Naive B cell (primary cell): ENCODE data around the gene GTF2I. TPM values are rescaled to one million over a fixed set of nuclear protein-coding genes. Genes with fewer than 3 reads are reported as not detected.
"Not testable (repeated sequence)": the region's sequence is repeated elsewhere in the genome, so short reads cannot be mapped to it uniquely, and the experiment has no call there.

Experiments
- ATAC-seq, 2 donors: fragments of 150-1000 bp; cut with Tn5 transposase; 2 replicates each; pipeline ENCODE4 v1.10.0; 2021; ENCODE audit warnings: low read depth in 2 of 2, mild to moderate bottlenecking in 2 of 2, moderate library complexity in 2 of 2
- DNase-seq: peaks from one replicate; pipeline ENCODE4 v3.0.0; 2022
- H3K27ac Mint-ChIP-seq, 6 donors: one replicate each; pipeline ENCODE4 v1.8.0; 2020 to 2022; ENCODE audit warnings: mild to moderate bottlenecking in 6 of 6, mixed read lengths in 6 of 6, moderate library complexity in 5 of 6, inconsistent platforms in 2 of 6
- H3K27me3 Mint-ChIP-seq, 3 donors: one replicate each; pipeline ENCODE4 v1.8.0; 2021 to 2022; ENCODE audit warnings: mixed read lengths in 3 of 3, mild to moderate bottlenecking in 1 of 3
- H3K36me3 Mint-ChIP-seq, 2 donors: one replicate each; pipeline ENCODE4 v1.8.0; 2020 to 2022; ENCODE audit warnings: mixed read lengths in 2 of 2, inconsistent platforms in 1 of 2, mild to moderate bottlenecking in 1 of 2
- H3K4me1 Mint-ChIP-seq, 3 donors: one replicate each; pipeline ENCODE4 v1.8.0; 2020 to 2022; ENCODE audit warnings: mixed read lengths in 3 of 3, inconsistent platforms in 1 of 3, mild to moderate bottlenecking in 1 of 3, moderate library complexity in 1 of 3
- H3K4me3 Mint-ChIP-seq, 8 donors: one replicate each; pipeline ENCODE4 v1.8.0; 2020 to 2022; ENCODE audit warnings: mild to moderate bottlenecking in 8 of 8, mixed read lengths in 8 of 8, moderate library complexity in 8 of 8, inconsistent platforms in 2 of 8
- H3K9me3 Mint-ChIP-seq, 7 donors: one replicate each; pipeline ENCODE4 v1.8.0; 2020 to 2022; ENCODE audit warnings: mixed read lengths in 7 of 7, mild to moderate bottlenecking in 5 of 7, inconsistent platforms in 2 of 7, moderate library complexity in 1 of 7
- polyA plus RNA-seq, 6 donors: library from polyadenylated mRNA; unstranded; fragments of 300-500 nt; fragmentation: Illumina TruSeq; gene quantifications; one replicate each; pipeline ENCODE4 v1.2.3, GENCODE V29; 2021; ENCODE audit warnings: low read depth in 6 of 6

Gene GTF2I
- polyA plus RNA-seq, 6 donors from 2014 or later, result 40.8 to 110 (median 85.1) TPM

DNA sequence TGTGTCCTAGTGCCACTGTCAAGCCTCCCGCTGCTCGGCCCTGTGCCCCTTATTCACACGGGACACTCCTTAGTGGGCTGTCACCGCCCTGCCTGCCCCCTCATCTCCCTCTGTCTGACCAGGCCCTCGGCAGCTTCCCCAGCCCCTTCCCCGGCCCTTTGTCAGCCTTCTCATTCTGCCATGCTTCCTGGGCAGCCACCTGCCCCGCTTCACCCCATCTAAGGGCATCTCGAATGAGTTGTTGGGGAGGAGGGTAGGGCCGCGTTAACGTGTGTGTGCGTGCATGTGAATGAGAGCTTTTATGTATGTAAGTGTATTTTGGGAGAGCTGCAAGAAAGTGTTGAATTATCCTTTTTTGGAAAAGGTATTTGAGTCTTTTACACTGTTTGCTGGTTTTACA is 49.7 kb downstream of the GTF2I start:
- H3K27ac Mint-ChIP-seq, result peak overlapping the region in 3 of 6 donors; percentile 15 to 80 (median 49)
- H3K36me3 Mint-ChIP-seq, result peaks cover 9 to 19% of the 10 kb centered on the region in 2 donors
- H3K9me3 Mint-ChIP-seq, result peaks cover 0 to 2% (median 0%) of the 10 kb centered on the region in 7 donors
- H3K4me1 Mint-ChIP-seq, result peaks cover 0 to 4% (median 0%) of the 10 kb centered on the region in 3 donors
- DNase-seq (no peak), ATAC-seq (no peak)
- H3K27me3 Mint-ChIP-seq, result no peaks in the 10 kb centered on the region
- no peak overlapping the region for H3K4me3 Mint-ChIP-seq

DNA sequence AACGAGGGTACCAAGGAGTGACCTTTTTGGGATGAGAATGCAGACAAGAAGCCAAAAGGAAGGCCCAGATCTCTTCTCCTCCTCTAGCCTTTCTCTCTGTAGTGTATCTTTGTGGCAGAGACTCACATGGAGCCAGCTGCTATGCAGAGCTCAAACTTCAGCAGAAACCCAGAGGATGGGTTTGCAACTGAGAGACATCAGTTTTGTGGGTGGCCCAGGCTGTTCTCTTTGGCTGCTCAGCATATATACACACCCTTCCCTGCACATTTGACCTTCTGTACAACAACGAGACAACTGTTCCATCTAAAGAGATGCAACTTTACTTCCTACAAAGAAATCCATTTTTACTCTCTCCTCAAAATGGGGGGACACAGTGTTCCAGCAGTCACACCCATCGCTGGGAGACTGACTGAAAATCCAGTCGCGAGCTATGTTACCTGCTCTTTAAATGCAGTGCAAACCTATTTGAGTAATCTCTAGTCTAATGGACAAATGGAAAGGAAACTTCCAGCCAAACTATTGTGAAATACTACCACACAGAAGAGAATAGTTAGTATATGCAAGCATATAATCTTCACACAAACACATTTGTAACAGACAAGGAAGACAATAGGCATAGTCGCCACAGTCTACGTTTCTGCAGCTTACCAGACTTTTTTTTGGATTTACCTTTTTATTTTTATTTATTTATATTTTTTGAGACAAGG is 51.2 kb downstream of the GTF2I start:
- H3K4me3 Mint-ChIP-seq, result peak overlapping the region in 1 of 8 donors; percentile 63
- ATAC-seq (no peak), DNase-seq (no peak)
- no peaks in the 10 kb centered on the region for H3K27me3 Mint-ChIP-seq
- H3K27ac Mint-ChIP-seq, result peak overlapping the region in 3 of 6 donors; percentile 20 to 74 (median 20)
- peaks cover 0 to 5% (median 0%) of the 10 kb centered on the region in 7 donors for H3K9me3 Mint-ChIP-seq
- peaks cover 0 to 4% (median 0%) of the 10 kb centered on the region in 3 donors for H3K4me1 Mint-ChIP-seq
- H3K36me3 Mint-ChIP-seq, result peaks cover 16 to 30% of the 10 kb centered on the region in 2 donors

DNA sequence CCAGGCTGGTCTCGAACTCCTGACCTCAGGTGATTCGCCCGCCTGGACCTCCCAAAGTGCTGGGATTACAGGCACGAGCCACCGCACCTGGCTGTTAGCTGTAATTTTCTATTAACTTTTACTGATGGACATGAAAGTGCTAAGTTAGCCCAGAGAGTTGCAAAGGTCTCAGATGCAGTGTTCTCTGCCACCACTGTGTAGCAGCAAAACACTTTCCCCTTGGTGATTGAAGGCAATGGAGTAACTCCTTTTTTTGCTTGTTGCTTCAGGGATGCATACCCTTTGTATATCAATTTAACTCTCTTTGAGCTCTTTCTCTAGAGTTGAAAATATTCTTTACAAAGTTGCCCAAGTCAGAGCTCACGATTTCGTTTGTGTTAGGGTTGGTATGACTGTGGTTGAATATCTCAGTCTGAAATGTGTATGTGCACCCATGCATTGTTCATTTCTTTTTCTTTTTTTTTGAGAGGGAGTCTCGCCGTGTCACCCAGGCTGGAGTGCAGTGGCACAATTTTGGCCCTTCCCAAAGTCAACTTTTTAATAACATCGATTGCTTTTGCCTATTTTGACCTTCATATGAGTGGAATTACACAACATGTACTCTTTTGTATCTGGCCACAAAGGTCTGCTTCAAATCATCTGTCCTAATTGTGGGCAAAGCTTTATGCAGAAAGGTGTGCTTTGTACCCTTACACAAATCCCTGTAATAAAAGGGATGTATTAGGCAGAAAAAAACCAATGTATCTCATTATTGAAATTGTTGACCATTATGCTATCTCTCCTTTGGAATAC is 52.6 kb downstream of the GTF2I start:
- Mint-ChIP-seq H3K9me3 (peaks cover 0 to 11% (median 0%) of the 10 kb centered on the region in 7 donors), H3K27me3 (no peaks in the 10 kb centered on the region), H3K36me3 (peaks cover 11 to 36% of the 10 kb centered on the region in 2 donors), H3K27ac (no peak overlapping the region), H3K4me1 (peaks cover 0 to 4% (median 0%) of the 10 kb centered on the region in 3 donors), H3K4me3 (no peak overlapping the region)
- DNase-seq, result no peak
- no peak for ATAC-seq

DNA sequence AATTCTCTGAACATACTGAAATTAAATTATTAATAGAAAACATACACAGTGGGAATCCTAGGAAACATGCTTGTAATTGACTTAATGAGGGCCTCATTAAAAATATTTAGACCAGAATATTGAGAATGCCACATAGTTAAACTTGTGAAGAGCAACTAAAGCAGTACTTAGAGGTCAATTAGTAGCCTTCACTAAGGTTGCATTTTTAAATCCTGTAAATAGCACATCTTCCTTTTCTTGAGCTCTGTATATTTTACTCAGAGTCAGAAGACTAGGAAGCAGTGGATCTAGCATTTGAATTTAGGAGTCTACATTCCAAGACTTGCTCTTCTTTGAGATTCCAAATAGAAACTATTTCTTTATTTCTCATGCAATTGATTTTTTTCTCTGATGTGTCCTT is 56.0 kb downstream of the GTF2I start:
- ATAC-seq, result no peak
- no peak overlapping the region for H3K27ac Mint-ChIP-seq
- peaks cover 0 to 11% (median 0%) of the 10 kb centered on the region in 7 donors for H3K9me3 Mint-ChIP-seq
- H3K4me3 Mint-ChIP-seq, result no peak overlapping the region
- peaks cover 11 to 27% of the 10 kb centered on the region in 2 donors for H3K36me3 Mint-ChIP-seq
- no peaks in the 10 kb centered on the region for H3K27me3 Mint-ChIP-seq
- peaks cover 0 to under 1% (median 0%) of the 10 kb centered on the region in 3 donors for H3K4me1 Mint-ChIP-seq
- no peak for DNase-seq

DNA sequence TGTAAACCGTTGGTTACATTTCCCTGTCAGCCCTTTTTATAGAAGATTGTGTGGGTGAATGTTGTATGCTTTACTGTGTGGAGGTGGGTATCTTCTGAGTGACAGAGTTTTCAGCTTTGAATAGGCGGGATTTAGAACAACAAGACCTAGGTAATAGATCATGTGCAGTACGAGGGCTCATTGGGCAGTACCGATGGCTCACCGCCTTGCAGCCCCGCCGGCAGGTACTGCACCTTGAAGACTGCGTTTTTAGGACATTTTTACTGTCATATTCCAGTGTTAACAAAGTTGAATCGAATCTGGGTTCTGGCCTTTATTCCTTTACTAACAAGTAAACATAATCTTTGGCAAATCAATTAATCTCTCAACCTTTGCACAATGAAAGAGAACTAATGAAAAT is 60.4 kb downstream of the GTF2I start:
- ATAC-seq, result no peak
- Mint-ChIP-seq H3K4me3 (no peak overlapping the region), H3K36me3 (peaks cover 3 to 17% of the 10 kb centered on the region in 2 donors), H3K27me3 (no peaks in the 10 kb centered on the region), H3K27ac (peak overlapping the region in 3 of 6 donors; percentile 19 to 68 (median 20)), H3K9me3 (peaks cover 0 to 7% (median 0%) of the 10 kb centered on the region in 7 donors), H3K4me1 (no peaks in the 10 kb centered on the region)
- no peak for DNase-seq

DNA sequence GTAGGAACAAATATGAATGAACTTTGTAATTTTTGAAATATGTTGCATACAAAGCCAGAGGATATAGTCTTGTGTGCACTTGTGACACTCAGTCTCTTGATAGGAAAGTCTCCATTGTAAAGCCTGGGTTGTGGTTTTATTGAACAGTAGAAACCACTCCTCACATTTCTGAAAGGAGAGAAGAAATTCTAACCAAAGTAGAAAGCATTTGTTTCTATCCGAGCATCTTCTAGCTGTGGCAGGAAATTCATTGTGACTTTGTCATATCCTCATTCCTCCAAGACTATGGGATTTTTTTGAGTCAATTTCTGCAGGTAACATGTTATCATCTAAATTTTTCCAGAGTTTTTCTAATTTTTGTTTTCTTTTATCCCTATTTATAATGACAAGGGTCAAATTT is 60.8 kb downstream of the GTF2I start:
- peak overlapping the region in 3 of 6 donors; percentile 9 to 68 (median 20) for H3K27ac Mint-ChIP-seq
- H3K9me3 Mint-ChIP-seq, result peaks cover 0 to 7% (median 0%) of the 10 kb centered on the region in 7 donors
- H3K4me1 Mint-ChIP-seq, result no peaks in the 10 kb centered on the region
- peaks cover 0 to 14% of the 10 kb centered on the region in 2 donors for H3K36me3 Mint-ChIP-seq
- ATAC-seq, result no peak
- no peaks in the 10 kb centered on the region for H3K27me3 Mint-ChIP-seq
- H3K4me3 Mint-ChIP-seq, result no peak overlapping the region
- no peak for DNase-seq

DNA sequence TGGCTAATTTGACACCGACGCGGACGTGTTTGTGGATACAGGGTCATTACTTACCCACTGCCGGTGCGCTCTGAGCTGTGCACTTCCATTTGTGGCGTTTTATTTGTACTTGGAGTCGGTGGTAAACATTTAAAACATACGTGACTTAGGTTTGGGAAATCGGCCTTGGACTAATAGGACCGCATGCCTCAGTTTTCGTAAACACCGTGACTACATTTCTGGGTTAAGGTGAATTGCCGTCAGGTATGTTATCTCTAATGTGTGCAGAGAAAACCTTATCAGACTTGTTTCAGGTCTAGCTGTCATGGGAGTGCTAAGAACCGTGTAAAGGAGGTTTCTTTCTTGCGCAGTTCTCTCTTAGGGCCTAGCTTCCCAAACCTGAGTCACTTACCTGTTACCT is 64.6 kb downstream of the GTF2I start:
- ATAC-seq (no peak), DNase-seq (no peak)
- Mint-ChIP-seq H3K27ac (peak overlapping the region in 3 of 6 donors; percentile 56 to 69 (median 57)), H3K36me3 (peaks cover 0 to 15% of the 10 kb centered on the region in 2 donors), H3K4me1 (peaks cover 2 to 10% (median 7%) of the 10 kb centered on the region in 3 donors), H3K4me3 (no peak overlapping the region), H3K9me3 (no peaks in the 10 kb centered on the region), H3K27me3 (no peaks in the 10 kb centered on the region)

DNA sequence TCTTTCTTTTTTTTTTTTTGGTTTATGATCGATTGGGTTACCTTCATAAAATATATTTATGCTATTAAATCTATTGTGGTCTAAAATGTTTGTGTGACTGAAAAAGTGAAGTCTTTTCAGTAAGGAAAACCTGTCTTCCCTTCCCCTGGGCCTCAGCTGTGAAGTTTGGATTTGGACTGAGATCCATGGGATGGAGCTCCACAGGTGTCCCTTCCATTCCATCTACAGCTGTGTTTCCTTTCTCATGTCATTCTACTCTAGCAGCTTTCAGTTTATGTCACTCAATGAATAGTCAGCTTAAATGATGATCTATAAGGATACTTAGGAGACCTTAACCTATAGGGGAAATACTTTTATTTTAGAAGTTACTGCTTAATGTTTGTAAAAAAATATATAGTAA is 68.3 kb downstream of the GTF2I start:
- no peaks in the 10 kb centered on the region for H3K9me3 Mint-ChIP-seq
- H3K36me3 Mint-ChIP-seq, result peaks cover 0 to 9% of the 10 kb centered on the region in 2 donors
- no peak for ATAC-seq
- no peaks in the 10 kb centered on the region for H3K27me3 Mint-ChIP-seq
- H3K4me3 Mint-ChIP-seq, result no peak overlapping the region
- peaks cover 2 to 10% (median 7%) of the 10 kb centered on the region in 3 donors for H3K4me1 Mint-ChIP-seq
- DNase-seq, result no peak
- H3K27ac Mint-ChIP-seq, result peak overlapping the region in 3 of 6 donors; percentile 19 to 87 (median 83)

DNA sequence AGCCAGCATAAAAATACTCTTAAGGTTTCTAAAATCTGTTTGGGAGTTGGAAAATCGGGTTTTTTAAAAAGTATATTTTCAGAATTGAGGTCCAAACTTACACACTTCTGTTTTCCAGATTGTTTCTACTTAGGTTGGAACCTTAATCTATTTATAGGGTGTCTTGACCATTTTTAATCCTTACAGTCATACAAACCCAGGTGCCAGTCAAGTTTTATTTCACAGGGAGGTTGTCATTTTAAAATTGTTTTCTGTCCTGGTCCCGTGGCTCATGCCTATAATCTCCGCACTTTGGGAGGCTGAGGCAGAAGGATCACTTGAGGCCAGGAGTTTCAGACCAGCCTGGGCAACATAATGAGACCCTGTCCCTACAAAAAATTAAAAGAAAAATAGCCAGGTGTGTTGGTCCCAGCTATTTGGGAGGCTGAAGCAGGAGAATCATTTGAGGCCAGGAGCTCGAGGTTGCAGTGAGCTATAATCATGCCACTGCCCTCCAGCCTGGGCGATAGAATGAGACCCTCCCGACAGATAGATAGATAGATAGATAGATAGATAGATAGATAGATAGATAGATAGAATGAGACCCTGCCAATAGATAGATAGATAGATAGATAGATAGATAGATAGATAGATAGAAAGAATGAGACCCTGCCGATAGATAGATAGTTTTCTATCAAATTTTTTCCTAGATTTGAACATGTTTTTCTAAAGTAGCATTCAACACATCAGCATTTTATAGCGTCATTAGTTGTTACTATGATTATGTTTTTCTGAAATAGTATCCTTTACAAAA is 69.0 kb downstream of the GTF2I start:
- no peak for ATAC-seq
- no peaks in the 10 kb centered on the region for H3K27me3 Mint-ChIP-seq
- H3K9me3 Mint-ChIP-seq, result no peaks in the 10 kb centered on the region
- peak overlapping the region; percentile 24 to 88 (median 64) for H3K27ac Mint-ChIP-seq
- no peak overlapping the region for H3K4me3 Mint-ChIP-seq
- peaks cover 2 to 10% (median 7%) of the 10 kb centered on the region in 3 donors for H3K4me1 Mint-ChIP-seq
- peaks cover 0 to 9% of the 10 kb centered on the region in 2 donors for H3K36me3 Mint-ChIP-seq
- DNase-seq, result no peak

DNA sequence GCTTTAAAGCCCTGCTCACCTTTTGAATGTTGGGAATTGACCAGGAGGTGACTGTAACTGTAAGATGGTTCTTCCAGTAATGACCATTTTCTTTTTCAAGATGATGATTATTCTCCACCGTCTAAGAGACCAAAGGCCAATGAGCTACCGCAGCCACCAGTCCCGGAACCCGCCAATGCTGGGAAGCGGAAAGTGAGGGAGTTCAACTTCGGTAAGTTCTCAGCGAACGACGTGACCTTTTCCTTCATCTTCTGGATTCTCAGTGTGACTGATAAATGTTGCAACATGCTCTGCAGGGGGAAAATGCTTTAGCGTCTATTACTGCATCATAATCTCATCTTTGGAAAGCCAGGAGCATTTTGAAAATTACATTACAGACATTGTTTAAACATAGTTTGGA is 71.2 kb downstream of the GTF2I start:
- H3K27me3 Mint-ChIP-seq, H3K4me1 Mint-ChIP-seq, H3K36me3 Mint-ChIP-seq, H3K4me3 Mint-ChIP-seq, DNase-seq, H3K27ac Mint-ChIP-seq, ATAC-seq, H3K9me3 Mint-ChIP-seq: not testable (repeated sequence)

DNA sequence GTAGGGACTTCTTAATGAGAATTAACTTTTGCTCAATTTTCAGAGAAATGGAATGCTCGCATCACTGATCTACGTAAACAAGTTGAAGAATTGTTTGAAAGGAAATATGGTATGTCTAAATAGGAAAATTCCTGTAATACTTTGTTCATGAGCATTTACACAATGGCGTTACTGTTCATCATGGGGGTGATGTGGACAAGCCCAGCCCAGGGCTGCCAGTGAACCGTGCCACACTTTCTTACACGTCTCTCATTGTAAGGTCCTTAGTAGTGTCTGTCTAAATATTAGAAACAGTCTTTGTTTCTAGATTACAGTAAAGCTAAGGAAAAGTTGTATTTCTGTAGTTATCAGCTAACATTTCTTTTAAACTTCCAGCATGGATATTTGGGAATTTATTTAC is 72.7 kb downstream of the GTF2I start:
- DNase-seq, H3K9me3 Mint-ChIP-seq, H3K27me3 Mint-ChIP-seq, H3K27ac Mint-ChIP-seq, H3K36me3 Mint-ChIP-seq, H3K4me1 Mint-ChIP-seq, ATAC-seq, H3K4me3 Mint-ChIP-seq: not testable (repeated sequence)

DNA sequence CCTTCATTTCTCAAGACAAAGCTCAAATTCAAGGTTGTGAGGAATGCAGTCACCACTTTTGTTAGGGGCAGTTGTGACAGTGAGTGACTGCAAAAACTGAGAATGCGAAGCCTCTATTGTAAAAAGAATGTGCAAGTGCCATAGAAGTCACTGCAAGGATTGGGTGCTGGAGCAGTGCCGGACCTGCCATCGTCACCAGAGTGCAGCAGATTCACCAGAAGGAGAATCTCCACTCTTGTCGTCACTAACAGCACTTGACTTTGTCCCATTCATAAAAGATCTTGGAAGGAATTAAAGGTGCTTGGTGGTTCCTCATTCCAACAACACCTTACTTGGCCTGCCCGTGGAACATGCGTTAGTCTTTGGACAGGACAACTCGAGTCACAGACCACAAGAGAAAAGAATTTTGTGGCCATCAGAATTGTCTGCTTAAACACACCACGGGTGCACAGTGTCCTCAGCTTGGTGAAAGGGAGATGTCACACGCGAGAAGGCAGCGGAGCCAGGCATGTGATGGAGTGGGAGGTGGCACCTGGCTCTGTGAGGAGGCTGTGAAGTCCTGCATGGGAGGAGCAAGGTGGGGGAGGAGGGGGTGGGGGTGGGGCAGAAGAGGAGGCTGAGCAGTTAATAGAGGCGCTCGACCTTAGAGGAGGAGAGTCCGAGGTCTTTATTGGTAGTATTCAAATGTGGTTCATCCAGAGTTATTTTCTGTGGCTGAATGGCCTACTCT is 82.6 kb downstream of the GTF2I start:
- peak in 1 of 2 donors; percentile 47 for ATAC-seq
- not testable (repeated sequence) for H3K36me3 Mint-ChIP-seq, H3K9me3 Mint-ChIP-seq, DNase-seq, H3K4me1 Mint-ChIP-seq, H3K4me3 Mint-ChIP-seq, H3K27me3 Mint-ChIP-seq, H3K27ac Mint-ChIP-seq
